Esophagus muscularis mucosa (tissue), 4 donors: ENCODE data around the gene ACSM5.

Experiments used
- CTCF ChIP-seq, 3 experiments: fragments of 200-600 bp in 2 of 3; fragments of 450-650 bp in 1 of 3; sonication (generic) in 2 of 3; IDR thresholded peaks; one replicate each; pipeline ENCODE4 v1.5.1; 2017 to 2019; ENCODE audit warnings: antibody characterized with exemption in 3 of 3, mild to moderate bottlenecking in 2 of 3, moderate library complexity in 1 of 3
- EP300 ChIP-seq: sonication (generic); formaldehyde crosslinking; IDR thresholded peaks from one replicate; pipeline ENCODE4 v1.6.1; 2017; ENCODE audit warnings: antibody characterized with exemption
- POLR2A ChIP-seq: fragments of 450-650 bp; IDR thresholded peaks from one replicate; pipeline ENCODE4 v1.6.1; 2017; ENCODE audit warnings: antibody characterized with exemption, moderate library complexity, mild to moderate bottlenecking, low read depth
- POLR2AphosphoS5 ChIP-seq, 2 donors: sonication (generic); formaldehyde crosslinking; IDR thresholded peaks; one replicate each; pipeline ENCODE4 v1.6.1; 2017; ENCODE audit warnings: antibody characterized with exemption in 2 of 2

- TF ChIP-seq CTCF (IDR thresholded peaks at IDR 0.05) (no peak), POLR2A (no peak), POLR2AphosphoS5 (IDR thresholded peaks at IDR 0.05) (no peak), EP300 (no peak)
Observed at GRCh38 chr16:20401475-20402016, 7.8 kb upstream of the ACSM5 start.
